LoVo (cell line): ENCODE data around the gene LAMTOR5.
A peak's percentile ranks its signal among the peaks of the same experiment; 100 is the strongest.
"Not testable (repeated sequence)": the region's sequence is repeated elsewhere in the genome, so short reads cannot be mapped to it uniquely, and the experiment has no call there.

Experiments
- DNase-seq: peaks from one replicate; pipeline ENCODE4 v3.0.0-alpha.2; 2016; ENCODE audit warnings: low spot score

LAMTOR5 gene

DNA sequence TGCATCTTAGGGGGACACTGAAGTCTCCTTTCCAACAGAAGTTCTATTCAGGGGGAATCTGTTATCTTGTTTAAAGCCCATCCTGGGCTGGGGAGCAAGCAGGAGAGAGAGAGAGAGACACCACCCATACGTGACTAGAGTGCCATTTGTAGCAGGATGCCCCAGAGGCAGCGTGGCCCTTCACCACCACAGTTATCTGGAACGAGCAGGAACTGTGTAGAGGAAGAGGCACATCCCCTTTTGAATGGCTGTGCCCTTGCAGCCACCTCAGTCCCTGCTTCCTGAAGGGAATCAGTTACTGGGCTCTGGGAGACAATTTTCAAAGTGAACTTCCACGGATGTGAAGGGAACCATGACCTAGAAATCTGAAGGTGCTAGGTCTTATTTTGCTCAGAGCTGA is 19.4 kb upstream of the LAMTOR5 start:
- DNase-seq: no peak

DNA sequence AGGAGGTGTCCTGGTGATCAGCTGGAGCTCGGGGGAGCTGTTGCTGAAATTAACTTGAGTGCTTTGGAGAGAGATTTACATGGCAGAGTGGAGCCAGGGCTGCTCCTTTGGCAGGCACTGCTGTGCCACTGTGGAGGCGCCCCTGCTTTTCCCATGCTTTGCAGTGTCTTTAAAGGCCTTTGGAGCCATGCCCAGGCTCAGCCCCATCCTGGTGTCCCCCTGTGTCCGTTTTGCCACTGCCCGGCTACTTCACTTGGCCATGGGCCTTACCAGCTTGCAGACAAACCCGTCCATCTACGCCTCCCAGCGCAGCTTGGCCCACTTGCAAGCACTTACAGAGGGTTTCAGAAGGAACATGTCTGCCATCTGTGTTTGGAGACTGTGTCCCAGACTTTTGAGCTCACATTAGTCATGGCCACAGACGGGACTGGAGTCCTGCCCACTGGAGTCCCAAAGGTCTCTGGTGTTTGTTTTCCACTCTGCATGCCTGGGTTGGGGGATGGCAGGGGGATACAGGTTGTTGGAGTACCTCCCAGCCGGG is 18.2 kb upstream of the LAMTOR5 start:
- DNase-seq: no peak

DNA sequence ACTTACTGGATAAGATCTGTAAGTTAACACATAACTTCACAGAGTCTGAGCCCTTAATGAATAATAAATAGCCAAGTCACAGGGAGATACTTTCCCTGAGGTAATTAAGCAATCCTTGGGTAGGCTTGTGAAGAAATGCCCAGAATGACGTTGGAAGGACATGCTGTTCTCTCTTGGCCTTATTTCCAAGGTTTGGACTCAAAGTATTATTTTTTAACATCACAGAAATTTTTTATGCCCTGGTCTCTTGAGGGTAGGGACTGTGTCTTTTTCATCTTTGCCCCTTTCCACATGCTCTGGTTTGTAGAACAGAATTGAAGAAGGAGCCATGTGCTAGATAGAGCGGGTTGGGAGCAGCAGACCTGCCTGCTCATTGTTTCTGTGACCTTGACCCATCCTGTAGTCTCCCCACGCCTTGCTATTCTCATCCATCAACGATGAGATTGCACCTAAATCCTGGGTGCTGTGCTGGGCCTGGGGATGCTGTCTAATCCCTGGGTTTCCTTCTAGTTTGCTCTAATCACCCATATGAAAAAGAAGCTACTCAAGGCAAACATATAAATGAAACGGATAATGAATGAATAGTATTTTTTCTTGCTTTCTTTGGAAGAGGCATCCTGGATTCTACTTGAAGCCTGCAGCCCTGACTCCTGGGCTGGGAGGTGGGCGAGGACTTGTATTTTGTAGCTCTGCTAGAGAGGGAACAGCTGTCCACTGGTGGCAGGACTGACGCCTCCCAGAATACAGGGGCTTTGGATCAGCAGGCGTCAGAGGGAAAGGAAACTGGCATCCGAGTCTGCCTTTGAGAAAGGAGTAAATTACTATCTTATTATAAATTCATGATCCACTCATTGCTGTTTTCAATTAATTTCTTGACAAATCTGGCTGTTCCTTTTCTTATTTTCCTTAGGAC is 17.5 kb upstream of the LAMTOR5 start:
- no peak for DNase-seq

DNA sequence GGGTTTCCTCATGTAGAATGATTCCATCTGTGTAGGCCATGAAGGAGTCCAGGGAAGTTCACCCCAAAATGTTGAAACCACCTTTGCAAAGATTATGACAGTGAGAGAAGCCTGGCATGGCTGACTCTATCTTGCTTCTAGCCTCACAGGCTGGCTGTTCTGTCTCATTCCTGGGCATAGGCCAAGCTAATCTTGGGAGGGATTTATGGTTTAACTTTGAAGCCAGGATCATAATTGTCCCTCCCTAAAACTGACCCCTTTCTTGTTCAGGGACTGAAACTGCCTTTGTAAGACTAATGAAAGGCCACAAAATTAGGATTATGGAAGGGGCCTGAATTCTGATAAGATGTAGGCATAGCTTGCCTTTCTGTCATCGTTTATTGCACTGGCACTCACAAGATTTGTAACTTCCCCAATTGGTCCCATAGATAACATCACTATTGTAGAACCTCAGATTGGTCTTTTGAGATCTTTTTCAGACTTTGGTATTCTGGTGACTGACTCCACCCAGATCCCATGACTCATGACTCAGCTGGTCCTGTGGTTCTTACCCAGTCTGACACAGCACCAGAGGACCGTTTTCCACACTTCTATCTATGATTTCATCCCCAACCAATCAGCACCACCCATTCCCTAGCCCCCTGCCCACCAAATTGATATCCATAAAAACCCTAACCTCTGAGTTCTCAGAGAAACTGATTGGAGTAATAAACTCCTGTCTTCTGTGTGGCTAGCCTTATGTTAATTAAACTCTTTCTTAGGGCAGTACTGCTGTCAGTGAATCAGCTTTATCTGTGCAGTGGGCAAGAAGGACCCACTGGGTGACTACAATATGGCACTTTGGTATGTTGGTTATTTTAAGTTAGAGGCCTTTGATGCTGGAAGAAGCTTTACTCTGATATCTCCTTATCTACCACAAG is 13.6 kb upstream of the LAMTOR5 start:
- DNase-seq: peak; percentile 26

DNA sequence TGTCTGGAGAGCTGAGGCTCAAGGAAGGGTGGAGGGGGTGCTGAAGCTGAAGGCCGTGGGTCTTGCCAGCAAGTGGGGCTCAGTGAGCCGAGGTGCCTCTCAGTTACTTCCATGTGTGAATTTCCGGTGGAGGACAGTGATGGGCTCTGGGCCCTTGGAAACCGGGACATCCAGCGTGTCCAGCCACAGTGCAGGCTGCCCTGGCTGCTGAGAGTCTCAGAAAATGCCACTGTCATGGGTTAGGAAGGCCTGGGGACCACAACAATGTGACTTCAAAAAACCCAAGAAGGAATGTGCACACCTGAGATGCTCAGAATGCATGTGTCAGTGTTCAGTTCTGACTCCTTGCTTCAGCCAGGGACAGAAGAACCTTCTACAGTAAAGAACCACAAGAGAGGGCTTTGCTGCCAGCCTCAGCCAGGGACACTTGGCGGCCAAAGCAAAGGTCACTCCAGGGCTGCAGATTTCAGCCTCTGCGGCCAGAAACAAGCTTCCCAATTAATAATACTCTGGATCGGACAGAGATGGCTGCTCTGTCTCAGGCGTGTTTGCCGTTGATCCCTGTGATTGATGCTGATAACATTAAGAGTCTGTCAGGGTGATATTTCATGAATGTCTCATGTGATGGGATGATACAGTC is 12.6 kb upstream of the LAMTOR5 start:
- no peak for DNase-seq

DNA sequence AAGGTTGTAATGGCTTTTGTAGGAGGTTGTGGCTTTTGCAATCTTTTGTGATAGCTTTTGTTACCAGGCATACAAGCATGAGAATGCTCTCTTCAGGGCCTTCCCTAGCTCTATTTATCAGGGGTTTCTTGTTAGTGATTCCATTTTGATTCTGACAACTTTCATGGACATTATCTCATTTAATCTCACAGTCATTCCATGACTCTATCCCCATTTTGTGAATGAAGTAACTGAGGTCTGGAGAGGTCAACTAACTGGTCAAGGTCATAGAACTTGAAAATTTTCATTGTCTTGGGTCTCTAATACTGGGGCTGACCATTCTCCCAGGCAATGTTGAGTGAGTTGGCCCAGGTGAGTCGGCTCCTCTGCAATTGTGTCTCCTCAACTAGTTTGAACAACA is 11.2 kb upstream of the LAMTOR5 start:
- DNase-seq: no peak

DNA sequence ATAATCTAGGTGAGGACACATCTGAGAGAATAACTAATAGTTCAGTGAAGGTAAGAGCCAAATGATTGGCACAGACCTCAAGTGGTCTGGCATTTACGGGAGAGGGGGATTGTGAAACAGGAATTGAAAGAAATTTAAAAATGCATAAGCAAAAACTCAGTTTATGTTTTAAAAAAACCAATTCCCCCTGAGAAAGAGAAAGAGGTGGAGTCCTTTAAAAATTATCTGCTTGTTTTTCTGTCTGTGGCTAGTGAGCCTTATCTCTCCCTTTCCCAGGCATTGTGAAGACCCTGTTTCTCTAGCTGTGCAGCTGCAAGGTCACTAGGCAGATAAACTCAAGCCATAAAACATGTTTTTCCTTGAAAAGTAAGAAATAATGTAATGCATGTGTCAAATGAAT is 5.6 kb upstream of the LAMTOR5 start:
- not testable (repeated sequence) for DNase-seq

DNA sequence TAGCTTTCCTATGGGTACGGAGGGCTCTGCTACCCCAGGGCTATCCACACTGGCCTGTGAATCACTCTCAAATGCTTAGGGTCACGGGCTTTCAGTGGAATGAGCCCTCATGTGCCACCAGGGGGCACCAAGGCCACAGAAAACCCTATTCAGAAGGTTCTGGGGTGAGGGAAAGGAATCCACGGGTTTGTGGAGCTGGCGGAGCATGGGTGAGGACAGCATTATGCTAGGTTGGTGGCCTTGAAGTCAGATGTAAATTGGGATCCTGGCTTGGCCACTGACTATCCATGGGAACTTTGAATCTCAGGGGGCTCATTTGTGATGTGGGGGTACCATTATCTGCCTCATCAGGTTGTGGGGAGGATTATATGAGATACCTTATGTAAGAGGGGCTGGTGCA is 5.1 kb upstream of the LAMTOR5 start:
- peak; percentile 63 for DNase-seq

DNA sequence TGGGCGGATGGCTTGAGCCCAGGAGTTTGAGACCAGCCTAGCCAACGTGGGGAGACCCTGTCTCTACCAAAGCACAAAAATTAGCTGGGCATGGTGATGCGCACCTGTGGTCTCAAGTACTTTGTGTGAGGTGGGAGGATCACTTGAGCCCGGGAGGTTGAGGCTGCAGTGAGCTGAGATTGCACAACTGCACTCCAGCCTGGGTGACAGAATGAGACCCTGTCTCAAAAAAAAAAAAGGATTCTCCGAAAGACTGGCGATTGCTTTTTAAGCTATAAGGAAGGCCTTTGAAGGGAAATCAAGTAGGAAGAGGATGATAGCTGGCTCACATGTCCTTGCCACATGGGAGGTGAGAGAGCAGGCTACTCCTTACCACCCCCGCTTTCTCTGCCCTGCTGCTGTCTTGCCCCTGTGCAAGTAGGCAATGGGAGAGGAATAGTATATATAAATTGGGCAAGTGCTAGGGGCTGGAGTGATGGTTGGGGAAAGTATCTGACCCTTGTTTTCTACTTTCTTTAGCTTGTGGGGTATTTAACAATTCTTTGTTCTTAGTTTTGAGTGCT is 3.8 kb upstream of the LAMTOR5 start:
- DNase-seq: no peak

DNA sequence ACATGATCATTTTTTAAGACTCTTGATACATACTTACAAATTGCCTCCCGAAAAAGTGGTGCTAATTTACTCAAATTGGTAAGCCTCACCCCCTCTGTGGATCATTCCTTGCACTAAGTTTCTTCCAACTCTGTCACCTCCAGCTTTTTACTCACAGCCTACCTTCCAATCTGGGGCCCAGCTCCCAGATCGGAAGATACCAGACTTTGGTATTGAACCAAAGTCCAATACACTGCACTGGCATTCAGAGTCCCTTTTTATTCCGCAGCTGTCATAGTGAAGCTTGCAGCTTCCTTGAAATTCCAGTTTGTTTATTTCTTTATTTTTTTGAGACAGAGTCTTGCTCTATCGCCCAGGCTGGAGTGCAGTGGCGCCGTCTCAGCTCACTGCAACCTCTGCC is 1.8 kb upstream of the LAMTOR5 start:
- no peak for DNase-seq

DNA sequence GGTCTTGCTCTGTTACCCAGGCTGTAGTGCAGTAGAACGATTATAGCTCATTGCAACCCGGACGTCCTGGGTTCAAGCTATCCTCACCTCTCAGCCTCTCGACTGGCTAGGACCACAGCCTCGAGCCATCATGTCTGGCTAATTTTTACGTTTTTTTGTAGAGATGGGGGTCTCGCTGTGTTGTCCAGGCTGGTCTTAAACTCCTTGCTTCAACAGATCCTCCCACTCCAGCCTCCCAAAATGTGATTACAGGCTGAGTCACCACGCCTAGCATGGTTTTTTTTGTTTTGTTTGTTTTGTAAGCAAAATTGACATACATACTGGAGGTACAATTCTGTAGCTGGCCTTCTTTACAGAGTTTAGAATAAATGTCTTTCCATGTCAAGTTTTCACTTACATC is 994 bp upstream of the LAMTOR5 start:
- DNase-seq: no peak

DNA sequence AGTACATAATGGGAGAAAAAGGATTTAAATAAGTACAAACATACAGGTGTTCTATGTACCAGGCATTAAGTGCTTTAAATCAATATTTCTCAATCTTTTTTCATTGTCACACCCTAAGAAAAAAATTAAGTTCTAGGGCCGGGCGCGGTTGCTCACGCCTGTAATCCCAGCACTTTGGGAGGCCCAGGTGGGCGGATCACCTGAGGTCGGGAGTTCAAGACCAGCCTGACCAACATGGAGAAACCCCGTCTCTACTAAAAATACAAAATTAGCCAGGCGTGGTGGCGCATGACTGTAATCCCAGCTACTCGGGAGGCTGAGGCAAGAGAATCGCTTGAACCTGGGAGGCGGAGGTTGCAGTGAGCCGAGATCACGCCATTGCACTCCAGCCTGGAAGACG is 1.1 kb downstream of the LAMTOR5 start:
- DNase-seq: not testable (repeated sequence)

DNA sequence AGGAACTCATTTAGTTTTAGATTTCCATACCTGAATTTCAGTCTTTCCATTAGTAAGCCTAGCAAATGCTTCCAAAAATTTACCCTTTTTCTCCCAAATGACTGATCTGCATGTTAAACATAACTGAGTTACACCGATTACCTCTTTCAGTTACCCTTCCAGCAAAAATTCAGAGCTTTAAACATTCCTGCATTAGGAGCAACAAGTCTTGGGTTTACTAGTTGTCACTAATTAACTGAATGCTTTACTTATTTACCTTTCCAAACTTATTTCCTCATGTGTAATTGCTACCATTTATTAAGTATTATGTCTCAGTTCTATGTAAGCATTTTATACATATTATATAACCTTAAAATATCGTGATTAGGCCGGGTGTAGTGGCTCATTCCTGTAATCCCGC is 3.1 kb downstream of the LAMTOR5 start:
- no peak for DNase-seq

DNA sequence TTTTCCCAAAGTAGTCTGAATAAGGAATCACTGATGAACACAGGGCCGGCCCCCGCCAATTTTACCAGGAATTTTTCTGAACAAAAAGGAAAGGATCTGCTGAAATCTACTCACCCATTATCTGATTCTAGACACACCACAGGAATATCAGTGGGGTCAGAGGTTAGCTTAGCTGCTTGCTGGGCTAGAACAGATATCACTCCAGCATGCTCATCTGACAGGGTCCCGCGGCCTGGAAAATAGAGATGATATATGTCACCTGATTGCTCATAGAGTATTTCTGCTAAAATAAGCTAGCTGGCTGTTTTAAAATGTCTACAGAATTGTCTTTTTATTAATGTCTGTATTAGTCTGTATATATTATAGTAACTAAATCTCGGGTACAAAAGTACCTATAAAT is 3.7 kb downstream of the LAMTOR5 start:
- no peak for DNase-seq

DNA sequence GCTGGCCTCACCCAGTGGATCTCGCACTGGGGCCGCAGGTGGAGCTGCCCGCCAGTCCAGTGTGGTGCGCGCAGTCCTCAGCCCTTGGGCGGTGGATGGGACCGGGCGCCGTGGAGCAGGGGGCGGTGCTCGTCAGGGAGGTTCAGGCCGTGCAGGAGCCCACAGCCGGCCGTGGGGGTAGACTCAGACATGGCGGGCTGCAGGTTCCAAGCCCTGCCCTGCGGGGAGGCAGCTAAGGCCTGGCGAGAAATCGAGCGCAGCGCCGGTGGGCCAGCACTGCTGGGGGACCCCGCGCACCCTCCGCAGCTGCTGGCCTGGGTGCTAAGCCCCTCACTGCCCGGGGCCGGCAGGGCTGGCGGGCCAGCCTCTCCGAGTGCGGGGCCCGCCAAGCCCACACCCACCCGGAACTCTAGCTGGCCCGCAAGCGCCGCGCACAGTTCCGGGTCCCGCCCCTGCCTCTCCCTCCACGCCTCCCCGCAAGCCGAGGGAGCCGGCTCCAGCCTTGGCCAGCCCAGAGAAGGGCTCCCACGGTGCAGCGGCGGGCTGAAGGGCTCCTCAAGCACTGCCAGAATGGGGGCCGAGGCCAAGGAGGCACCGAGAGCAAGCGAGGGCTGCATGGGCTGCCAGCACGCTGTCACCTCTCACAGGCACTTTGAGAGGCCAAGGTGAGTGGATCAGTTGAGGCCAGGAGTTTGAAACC is 11.1 kb downstream of the LAMTOR5 start:
- not testable (repeated sequence) for DNase-seq

DNA sequence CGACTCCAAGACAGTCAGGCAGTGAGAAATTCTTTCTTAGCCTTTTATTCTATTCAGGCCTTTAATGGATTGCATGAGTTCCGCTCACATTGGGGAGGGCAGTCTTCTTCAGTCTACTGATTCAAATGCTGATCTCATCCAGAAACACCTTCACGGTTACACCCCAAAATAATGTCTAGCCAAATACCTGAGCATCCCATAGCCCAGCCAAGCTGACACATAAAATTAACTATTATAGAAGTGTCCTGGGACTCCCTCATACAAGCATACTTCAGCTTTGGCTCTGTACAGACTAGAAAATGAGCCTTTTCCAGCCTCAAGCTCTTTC is 13.0 kb downstream of the LAMTOR5 start:
- no peak for DNase-seq

DNA sequence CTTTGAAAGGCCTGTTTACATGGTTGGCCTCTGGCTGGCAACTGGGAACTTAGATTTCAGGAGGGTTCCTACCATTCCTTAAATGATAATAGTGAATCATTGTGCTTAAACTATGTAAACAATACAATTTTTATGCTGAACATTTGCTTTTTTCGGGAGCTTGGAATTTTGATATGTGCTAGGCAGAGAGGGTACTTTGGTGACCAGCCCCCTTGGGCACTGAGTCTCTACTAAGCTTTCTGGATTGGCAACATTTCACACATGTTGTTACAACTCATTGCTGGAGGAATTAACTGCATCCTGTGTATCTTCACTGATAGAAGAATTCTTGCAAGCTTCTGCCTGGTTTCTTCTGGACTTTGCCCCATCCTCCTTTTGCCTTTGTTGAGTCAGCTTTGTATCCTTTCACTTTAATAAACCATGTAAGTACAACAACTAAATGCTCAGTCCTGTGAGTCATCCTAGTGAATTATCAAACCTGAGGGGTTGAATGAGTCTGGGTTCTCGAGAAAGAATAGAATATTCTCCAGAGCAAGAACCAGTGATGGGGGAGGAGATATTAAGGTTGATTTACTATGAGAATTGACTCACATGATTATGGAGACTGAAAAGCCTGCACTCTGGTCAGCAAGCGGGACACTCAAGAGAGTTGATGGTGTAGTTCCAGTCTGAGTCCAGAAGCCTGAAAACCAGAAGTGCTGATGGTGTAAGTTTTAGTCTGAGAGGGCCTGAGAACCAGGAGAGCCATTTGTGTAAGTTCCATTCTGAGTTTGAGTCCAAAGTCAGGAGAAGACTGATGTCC is 13.6 kb downstream of the LAMTOR5 start:
- peak; percentile 81 for DNase-seq

DNA sequence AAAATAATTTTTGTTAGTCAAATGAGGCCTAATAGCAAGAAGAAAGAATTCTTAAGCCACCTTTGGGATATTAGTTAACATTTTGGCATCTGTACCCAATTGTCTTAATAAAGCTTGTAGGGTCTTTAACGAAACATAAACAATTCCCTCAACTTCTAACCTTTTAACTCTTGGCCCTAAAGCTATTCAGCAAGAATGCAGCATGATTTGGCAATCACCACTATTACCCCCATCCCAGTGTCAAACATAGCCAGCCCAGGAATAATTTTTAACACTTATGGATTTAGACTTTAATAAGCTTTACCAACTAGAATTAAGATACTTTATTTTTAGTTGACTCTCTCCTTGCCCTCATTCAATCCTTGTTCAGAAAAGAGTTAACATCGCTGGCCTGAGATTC is 14.2 kb downstream of the LAMTOR5 start:
- DNase-seq: no peak

DNA sequence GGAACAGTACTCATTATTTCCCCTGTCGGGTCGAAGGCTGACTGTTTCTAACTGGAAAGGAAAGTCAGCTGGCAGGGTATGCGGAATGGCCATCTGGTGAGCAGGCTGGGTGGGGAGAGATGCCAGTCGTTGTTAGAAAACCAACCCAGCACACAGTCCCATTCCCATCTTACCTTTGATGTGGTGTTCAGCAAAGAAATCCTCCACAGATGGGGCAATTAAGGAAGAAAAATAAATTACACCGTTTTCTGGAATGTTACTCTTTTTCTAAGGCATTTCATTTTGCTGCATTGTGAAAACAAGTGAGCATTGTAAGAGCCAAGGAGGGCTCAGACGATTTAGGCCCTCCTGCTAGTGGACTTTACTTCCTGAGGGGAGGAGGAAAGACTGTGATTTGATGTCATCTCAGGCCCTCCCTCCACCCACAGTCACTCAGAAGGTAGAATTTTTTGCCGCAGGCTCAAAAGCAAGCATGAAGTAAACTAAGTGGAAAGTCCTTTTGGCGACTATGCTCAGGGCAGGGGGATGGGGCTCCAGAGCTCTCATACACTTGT is 16.7 kb downstream of the LAMTOR5 start, which contains the start of gene SLC16A4:
SLC16A4 (minus strand) TSS at position 335 of the 554 bp plus-strand sequence. CDS start 1,703 bp downstream, outside the sequence.
- no peak for DNase-seq

DNA sequence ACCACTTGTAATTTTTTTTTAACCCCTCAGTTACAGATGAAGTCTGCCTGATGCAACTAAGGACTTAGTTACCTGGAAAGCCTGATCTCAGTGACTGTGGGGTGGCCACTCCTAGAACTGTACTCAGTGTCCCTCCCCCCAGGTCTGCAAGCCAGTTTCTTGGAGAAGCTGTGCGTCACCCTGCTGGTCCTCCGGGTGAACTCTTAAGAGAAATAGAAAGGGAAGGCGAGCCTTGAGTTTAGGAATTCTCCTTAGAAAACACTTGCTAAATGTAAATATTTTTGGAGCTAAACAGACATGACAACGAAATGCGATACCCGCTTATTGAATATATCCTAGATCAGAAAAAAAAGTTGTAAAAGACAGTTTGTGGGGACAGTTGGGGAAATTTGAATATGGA is 17.4 kb downstream of the LAMTOR5 start:
- no peak for DNase-seq
